ENCODE results near the gene UBP1. TPM values are rescaled to one million over a fixed set of nuclear protein-coding genes. Genes with fewer than 3 reads are reported as not detected.
"Not testable (repeated sequence)": the region's sequence is repeated elsewhere in the genome, so short reads cannot be mapped to it uniquely, and the experiment has no call there.

Gene UBP1
- total RNA-seq, 5 donors from 2014 or later (not counting 1 experiment from before 2014, with no cell fraction given) = 87.3 to 101 (median 91.4) TPM

DNA sequence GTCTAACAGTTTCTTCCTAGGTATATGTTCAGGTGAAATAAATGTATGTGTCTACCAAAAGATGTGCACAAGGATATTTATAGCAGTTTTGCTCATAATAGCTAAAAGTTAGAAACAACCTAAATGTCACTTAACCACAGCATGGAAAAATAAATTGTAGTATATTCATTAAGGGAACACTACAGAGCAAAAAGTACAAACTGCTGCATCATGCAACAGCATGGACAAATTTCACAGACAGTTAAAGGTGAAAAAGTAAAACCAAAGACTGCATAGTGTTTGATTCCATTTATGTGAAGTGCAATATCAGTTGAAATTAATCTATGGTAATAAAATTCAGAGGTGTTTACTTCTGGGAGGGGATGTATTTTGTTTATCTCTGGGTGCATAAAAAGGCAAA lies 100.4 kb downstream of the UBP1 start:
- no peaks in the 10 kb centered on the region for H3K36me3 Mint-ChIP-seq

DNA sequence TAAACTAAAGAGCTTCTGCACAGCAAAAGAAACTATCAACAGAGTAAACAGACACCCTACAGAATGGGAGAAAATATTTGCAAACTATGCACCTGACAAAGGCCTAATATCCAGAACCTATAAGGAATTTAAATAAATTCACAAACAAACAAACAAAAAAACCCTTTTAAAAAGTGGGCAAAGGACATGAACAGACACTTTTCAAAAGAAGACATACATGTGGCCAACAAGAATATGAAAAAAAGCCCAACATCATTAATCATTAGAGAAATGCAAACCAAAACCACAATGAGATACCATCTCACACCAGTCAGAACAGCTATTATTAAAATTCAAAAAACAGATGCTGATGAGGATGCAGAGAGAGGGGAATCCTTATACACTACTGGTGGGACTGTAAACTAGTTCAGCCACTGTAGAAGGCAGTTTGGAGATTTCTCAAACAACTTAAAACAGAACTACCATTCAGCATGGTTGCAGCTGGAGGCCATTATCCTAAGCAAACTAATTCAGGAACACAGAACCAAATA lies 101.2 kb downstream of the UBP1 start:
- H3K36me3 ChIP-seq (ENCODE audit: control insufficient read depth in 2 of 2, extremely low read depth in 1 of 2, insufficient read depth in 1 of 2, low read length in 1 of 2); H3K4me3 ChIP-seq (ENCODE audit: control insufficient read depth in 1 of 2, extremely low read depth in 1 of 2, low read length in 1 of 2); H3K27ac Mint-ChIP-seq; POLR2A ChIA-PET; H3K4me3 Mint-ChIP-seq; H3K9me3 Mint-ChIP-seq; CTCF ChIA-PET; H3K4me1 ChIP-seq (ENCODE audit: control insufficient read depth in 1 of 2, extremely low read depth in 1 of 2, insufficient read depth in 2 of 2, low read length in 2 of 2); H3K27me3 Mint-ChIP-seq; H3K36me3 Mint-ChIP-seq; H3K27ac ChIP-seq (ENCODE audit: low read length); ATAC-seq (replicated peaks in 1 of 4); DNase-seq; H3K27me3 ChIP-seq (replicated peaks in 1 of 2; ENCODE audit: control insufficient read depth in 2 of 2, extremely low read depth in 1 of 2, insufficient read depth in 2 of 2, low read length in 1 of 2); H3K9me3 ChIP-seq; H3K4me1 Mint-ChIP-seq: not testable (repeated sequence)

More for the DNA sequence above, 100.4 kb downstream of the UBP1 start:
- no peaks in the 10 kb centered on the region for H3K36me3 ChIP-seq (ENCODE audit: control insufficient read depth in 2 of 2, extremely low read depth in 1 of 2, insufficient read depth in 1 of 2, low read length in 1 of 2)
- DNase-seq = no peak
- H3K4me3 ChIP-seq (ENCODE audit: control insufficient read depth in 1 of 2, extremely low read depth in 1 of 2, low read length in 1 of 2) = no peak overlapping the region
- no peak overlapping the region for H3K4me3 Mint-ChIP-seq
- H3K27me3 Mint-ChIP-seq = peaks cover 0 to 2% of the 10 kb centered on the region in 2 donors
- H3K9me3 Mint-ChIP-seq = no peaks in the 10 kb centered on the region
- H3K4me1 ChIP-seq (ENCODE audit: control insufficient read depth in 1 of 2, extremely low read depth in 1 of 2, insufficient read depth in 2 of 2, low read length in 2 of 2) = no peaks in the 10 kb centered on the region
- no peaks in the 10 kb centered on the region for H3K27me3 ChIP-seq (replicated peaks in 1 of 2; ENCODE audit: control insufficient read depth in 2 of 2, extremely low read depth in 1 of 2, insufficient read depth in 2 of 2, low read length in 1 of 2)
- no peaks in the 10 kb centered on the region for H3K9me3 ChIP-seq
- no peak for ATAC-seq (replicated peaks in 1 of 4)
- no peaks in the 10 kb centered on the region for H3K4me1 Mint-ChIP-seq
- H3K27ac Mint-ChIP-seq = no peak overlapping the region
- H3K27ac ChIP-seq (ENCODE audit: low read length) = no peak overlapping the region
- POLR2A ChIA-PET = no interaction called here
- CTCF ChIA-PET = no interaction called here

Other genes starting within 250 kb of the UBP1 start
- gene SUSD5, start 221.6 kb downstream of the UBP1 start, total RNA-seq = not detected
- under 1 TPM in 1 of 5 donors, not detected in 4; 0.39 TPM for gene FBXL2, start 163.0 kb downstream of the UBP1 start, total RNA-seq